Lower lobe of right lung (tissue), 2 donors: Measurements from ENCODE around the gene IQCM. TPM values are rescaled to one million over a fixed set of nuclear protein-coding genes. Genes with fewer than 3 reads are reported as not detected.

Experiments
- ATAC-seq, 2 donors: fragments of 200-7000 bp; cut with Tn5 transposase; one replicate each; pipeline ENCODE4 v1.9.1; 2020 to 2022; ENCODE audit warnings: mild to moderate bottlenecking in 2 of 2, moderate library complexity in 2 of 2
- DNase-seq: peaks from one replicate; pipeline ENCODE4 v3.0.0-alpha.2; 2020
- H3K27ac ChIP-seq: fragments of 200-600 bp; one replicate; pipeline ENCODE4 v1.8.0; 2022
- H3K27me3 ChIP-seq: fragments of 200-600 bp; one replicate; pipeline ENCODE4 v1.8.0; 2022; ENCODE audit warnings: low read depth
- H3K36me3 ChIP-seq: fragments of 200-600 bp; one replicate; pipeline ENCODE4 v1.8.0; 2022; ENCODE audit warnings: mild to moderate bottlenecking
- H3K4me1 ChIP-seq: fragments of 200-600 bp; one replicate; pipeline ENCODE4 v1.8.0; 2022
- H3K4me3 ChIP-seq: fragments of 200-600 bp; one replicate; pipeline ENCODE4 v1.8.0; 2022; ENCODE audit warnings: mild to moderate bottlenecking
- H3K9me3 ChIP-seq: fragments of 200-600 bp; one replicate; pipeline ENCODE4 v1.8.0; 2022
- intact Hi-C: fragments of 100-400 bp; cut with DNase I; formaldehyde crosslinking; loops from one replicate; pipeline ENCODE4 v1.11.0; 2022
- total RNA-seq: library from RNA; stranded (reverse); fragmentation: NEBNext Ultra II Directional; extraction: Animal tissue kit (Norgen Biotek cat#: 25700); gene quantifications from one replicate; pipeline ENCODE4 v1.2.1, GENCODE V29; 2021
- TF ChIP-seq, protein P1 (sequence below): fragments of 200-600 bp; IDR thresholded peaks from one replicate; pipeline ENCODE4 v1.8.0; 2022; ENCODE audit warnings: antibody characterized with exemption, mild to moderate bottlenecking
- donor health status: DM: no; HTN: yes; CAD: no; lungs with severe emphysema.

IQCM gene
- total RNA-seq, 1 donor from 2014 or later, result not detected

DNA sequence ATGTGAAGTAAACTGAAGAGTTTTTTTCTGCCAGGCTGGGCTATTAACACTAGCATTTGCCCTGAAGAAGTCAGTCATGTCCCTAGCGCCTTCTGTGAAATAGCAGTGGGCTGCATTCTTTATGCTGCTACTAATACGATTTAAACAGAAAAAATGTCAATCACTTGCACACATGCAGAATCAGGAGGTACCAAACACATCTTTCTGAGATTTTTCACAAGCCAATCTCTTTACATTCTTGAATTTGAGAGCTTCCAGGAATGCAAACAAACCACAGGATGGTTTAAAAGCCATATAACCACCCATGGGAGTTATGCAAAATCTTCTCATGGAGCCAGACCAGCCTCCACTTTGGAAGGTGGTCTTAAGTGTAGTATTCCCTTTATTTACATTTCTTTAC, 220.1 kb downstream of the IQCM start:
- Histone ChIP-seq H3K4me3 (no peak overlapping the region), H3K4me1 (no peaks in the 10 kb centered on the region), H3K9me3 (peaks cover 3% of the 10 kb centered on the region), H3K27me3 (no peaks in the 10 kb centered on the region), H3K27ac (no peak overlapping the region), H3K36me3 (no peaks in the 10 kb centered on the region)
- DNase-seq, result no peak
- TF ChIP-seq, protein P1, sequence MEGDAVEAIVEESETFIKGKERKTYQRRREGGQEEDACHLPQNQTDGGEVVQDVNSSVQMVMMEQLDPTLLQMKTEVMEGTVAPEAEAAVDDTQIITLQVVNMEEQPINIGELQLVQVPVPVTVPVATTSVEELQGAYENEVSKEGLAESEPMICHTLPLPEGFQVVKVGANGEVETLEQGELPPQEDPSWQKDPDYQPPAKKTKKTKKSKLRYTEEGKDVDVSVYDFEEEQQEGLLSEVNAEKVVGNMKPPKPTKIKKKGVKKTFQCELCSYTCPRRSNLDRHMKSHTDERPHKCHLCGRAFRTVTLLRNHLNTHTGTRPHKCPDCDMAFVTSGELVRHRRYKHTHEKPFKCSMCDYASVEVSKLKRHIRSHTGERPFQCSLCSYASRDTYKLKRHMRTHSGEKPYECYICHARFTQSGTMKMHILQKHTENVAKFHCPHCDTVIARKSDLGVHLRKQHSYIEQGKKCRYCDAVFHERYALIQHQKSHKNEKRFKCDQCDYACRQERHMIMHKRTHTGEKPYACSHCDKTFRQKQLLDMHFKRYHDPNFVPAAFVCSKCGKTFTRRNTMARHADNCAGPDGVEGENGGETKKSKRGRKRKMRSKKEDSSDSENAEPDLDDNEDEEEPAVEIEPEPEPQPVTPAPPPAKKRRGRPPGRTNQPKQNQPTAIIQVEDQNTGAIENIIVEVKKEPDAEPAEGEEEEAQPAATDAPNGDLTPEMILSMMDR, result no peak
- no peak for ATAC-seq
- intact Hi-C loops, result no loop called here

DNA sequence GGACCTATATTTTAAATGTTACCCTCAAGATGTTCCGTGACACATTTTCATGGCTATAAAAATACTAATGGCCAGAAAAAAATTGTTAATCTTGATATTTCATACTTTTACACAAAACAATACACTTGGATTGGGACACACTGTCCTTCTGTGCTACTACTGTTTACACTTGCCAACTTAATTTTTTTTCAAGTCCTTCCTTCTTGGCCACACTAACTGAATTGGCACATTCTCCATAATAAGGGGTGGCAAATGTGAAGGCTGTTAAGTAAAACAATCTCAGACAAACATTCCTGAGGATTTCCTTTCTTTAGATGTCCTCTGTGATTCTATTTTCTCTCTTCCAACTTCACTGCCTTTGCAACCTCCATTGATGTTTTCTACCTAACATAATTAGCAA, 225.8 kb downstream of the IQCM start:
- ATAC-seq, result peak; percentile 49 to 59

DNA sequence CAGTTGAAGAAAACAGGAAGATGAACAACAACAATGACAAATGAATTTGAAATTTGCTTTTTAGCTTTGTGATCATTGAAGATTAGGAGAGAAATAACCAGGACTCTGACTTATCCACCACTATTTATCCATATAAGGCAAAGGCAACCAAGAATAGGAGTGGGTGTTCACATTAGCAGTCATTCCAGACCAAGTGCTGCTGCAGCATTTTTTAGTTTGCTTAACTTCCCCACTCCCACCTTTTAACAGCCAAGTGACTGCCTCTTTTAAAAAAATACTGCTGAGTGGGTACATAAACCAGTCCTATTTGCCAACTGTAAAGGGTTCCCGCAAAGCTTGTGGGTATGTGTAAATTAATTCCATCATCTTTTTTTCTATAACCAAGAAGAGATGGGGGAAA, 230.9 kb downstream of the IQCM start:
- no peaks in the 10 kb centered on the region for H3K36me3 ChIP-seq
- ATAC-seq (peak in 1 of 2 donors; percentile 11), DNase-seq (no peak)
- no peaks in the 10 kb centered on the region for H3K4me1 ChIP-seq
- intact Hi-C loops, result no loop called here
- no peaks in the 10 kb centered on the region for H3K9me3 ChIP-seq
- no peak overlapping the region for H3K27ac ChIP-seq
- no peak overlapping the region for H3K4me3 ChIP-seq
- H3K27me3 ChIP-seq, result no peaks in the 10 kb centered on the region
- TF ChIP-seq, protein P1, result no peak

More for the DNA sequence above, 225.8 kb downstream of the IQCM start:
- Histone ChIP-seq H3K9me3 (no peaks in the 10 kb centered on the region), H3K4me1 (no peaks in the 10 kb centered on the region), H3K4me3 (no peak overlapping the region), H3K27ac (no peak overlapping the region), H3K36me3 (no peaks in the 10 kb centered on the region), H3K27me3 (no peaks in the 10 kb centered on the region)
- no peak for DNase-seq
- TF ChIP-seq, protein P1, result no peak
- intact Hi-C loops, result no loop called here

DNA sequence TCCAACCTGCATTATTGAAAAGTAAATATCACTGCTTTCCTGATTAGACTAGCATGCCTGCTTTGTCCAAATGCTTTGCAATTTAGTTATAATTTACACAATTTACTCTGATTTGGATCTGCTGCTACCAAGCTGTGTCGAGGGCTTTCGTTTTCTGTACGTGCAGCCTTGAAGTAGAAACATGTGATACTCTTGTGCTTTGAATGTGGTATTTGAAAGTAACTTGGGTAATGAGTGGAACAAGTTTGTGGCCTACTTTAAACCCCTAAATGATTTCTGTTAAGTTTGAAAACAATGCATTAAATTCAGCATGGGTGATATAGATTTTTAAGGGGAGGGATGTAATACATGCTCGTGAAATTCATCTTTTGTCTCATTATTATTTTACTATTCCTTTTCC, 240.7 kb downstream of the IQCM start:
- no peak for DNase-seq
- intact Hi-C loops, result no loop called here
- no peaks in the 10 kb centered on the region for H3K36me3 ChIP-seq

DNA sequence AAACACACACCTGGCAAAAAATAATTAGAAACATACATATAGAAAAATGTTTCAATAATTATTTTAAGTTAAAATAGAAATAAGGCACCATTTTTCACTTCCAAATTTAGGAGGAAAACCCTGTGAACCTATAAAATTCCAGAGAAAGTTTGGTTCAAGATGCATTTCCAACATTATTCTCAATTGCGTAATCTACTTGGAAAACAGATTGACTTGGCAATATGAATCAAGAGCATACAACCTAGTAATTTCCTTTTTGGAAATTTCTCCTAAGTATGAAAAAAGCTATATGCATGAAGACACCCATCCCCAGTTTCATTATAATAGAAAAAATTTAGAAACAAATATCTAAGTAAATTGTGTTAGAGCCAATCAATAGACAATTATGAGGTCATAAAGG, 242.9 kb downstream of the IQCM start:
- TF ChIP-seq, protein P1, result no peak
- H3K27me3 ChIP-seq, result no peaks in the 10 kb centered on the region
- H3K4me1 ChIP-seq, result peaks cover 6% of the 10 kb centered on the region
- DNase-seq (no peak), ATAC-seq (no peak)
- H3K27ac ChIP-seq, result no peak overlapping the region
- intact Hi-C loops, result no loop called here
- no peak overlapping the region for H3K4me3 ChIP-seq
- H3K36me3 ChIP-seq, result no peaks in the 10 kb centered on the region
- no peaks in the 10 kb centered on the region for H3K9me3 ChIP-seq

More for the DNA sequence above, 240.7 kb downstream of the IQCM start:
- Histone ChIP-seq H3K9me3 (no peaks in the 10 kb centered on the region), H3K27me3 (no peaks in the 10 kb centered on the region), H3K27ac (peak overlapping the region; percentile 29), H3K4me3 (no peak overlapping the region), H3K4me1 (peaks cover 6% of the 10 kb centered on the region)
- TF ChIP-seq, protein P1, result no peak
- peak in 1 of 2 donors; percentile 62 for ATAC-seq

DNA sequence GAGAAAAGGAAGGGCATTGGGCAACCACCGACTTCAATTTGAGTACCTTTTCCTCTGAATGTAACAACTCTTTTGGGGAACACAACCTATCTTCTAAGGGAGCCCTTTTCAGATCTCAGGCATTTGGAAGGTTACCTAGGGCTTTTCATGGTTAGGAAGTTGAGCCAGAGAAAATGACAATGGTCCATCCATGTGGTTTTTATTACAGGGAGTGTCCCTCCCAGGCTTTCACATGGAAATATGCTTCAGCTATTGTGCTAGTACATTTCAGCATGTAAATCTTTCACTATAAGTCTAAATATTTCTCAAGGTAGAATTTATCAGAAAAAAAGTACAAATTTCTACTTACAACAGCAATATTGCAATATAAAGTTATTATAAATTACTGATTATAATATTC, 259.8 kb downstream of the IQCM start:
- DNase-seq (no peak), ATAC-seq (no peak)
- H3K4me3 ChIP-seq, result no peak overlapping the region
- TF ChIP-seq, protein P1, result no peak
- H3K9me3 ChIP-seq, result no peaks in the 10 kb centered on the region
- intact Hi-C loops, result no loop called here
- no peaks in the 10 kb centered on the region for H3K27me3 ChIP-seq
- H3K27ac ChIP-seq, result no peak overlapping the region
- H3K4me1 ChIP-seq, result no peaks in the 10 kb centered on the region
- H3K36me3 ChIP-seq, result no peaks in the 10 kb centered on the region
